HCT116 (cell line): ENCODE results near the gene GSTO1.

Source experiments
- CEBPB ChIP-seq: IDR thresholded peaks from 2 replicates; pipeline ENCODE4 v1.6.1; 2012; ENCODE audit warnings: low read depth
- EGR1 ChIP-seq: IDR thresholded peaks from 2 replicates; pipeline ENCODE4 v1.6.1; 2012; ENCODE audit warnings: low read depth
- ELF1 ChIP-seq: IDR thresholded peaks from 2 replicates; pipeline ENCODE4 v1.6.1; 2012; ENCODE audit warnings: low read depth, borderline replicate concordance
- EZH2 ChIP-seq: fragments of 200-600 bp; sonication (generic); IDR thresholded peaks from 2 replicates; pipeline ENCODE4 v1.6.1; 2017; ENCODE audit warnings: antibody characterized with exemption, mixed run types
- EZH2phosphoT487 ChIP-seq: fragments of 200-600 bp; IDR thresholded peaks from 2 replicates; pipeline ENCODE4 v1.6.1; 2018; ENCODE audit warnings: antibody characterized with exemption, borderline replicate concordance
- JUND ChIP-seq: IDR thresholded peaks from 2 replicates; pipeline ENCODE4 v1.6.1; 2012
- POLR2A ChIP-seq: IDR thresholded peaks from 2 replicates; pipeline ENCODE4 v1.7.0; 2011; ENCODE audit warnings: borderline replicate concordance; ENCODE audit not compliant: insufficient read depth, insufficient read length; ENCODE audit errors: extremely low read depth
- POLR2AphosphoS5 ChIP-seq: IDR thresholded peaks from 2 replicates; pipeline ENCODE4 v1.6.1; 2011; ENCODE audit warnings: mild to moderate bottlenecking, low read depth, low read length, moderate library complexity
- RAD21 ChIP-seq: IDR thresholded peaks from 2 replicates; pipeline ENCODE4 v1.6.1; 2012; ENCODE audit warnings: low read depth, mild to moderate bottlenecking
- REST ChIP-seq: IDR thresholded peaks from 2 replicates; pipeline ENCODE4 v1.6.1; 2012; ENCODE audit warnings: low read depth
- TCF7L2 ChIP-seq: IDR thresholded peaks from 2 replicates; pipeline ENCODE4 v1.7.0; 2011; ENCODE audit warnings: borderline replicate concordance, inconsistent platforms; ENCODE audit not compliant: insufficient read depth, insufficient read length; ENCODE audit errors: extremely low read depth
- ZNF274 ChIP-seq: fragments of 200-500 bp; sonication (Bioruptor generic); IDR thresholded peaks from 2 replicates; pipeline ENCODE4 v1.6.1; 2014; ENCODE audit warnings: mild to moderate bottlenecking, low read depth, low read length, inconsistent platforms
- TF ChIP-seq, protein P1 (sequence below), 3 experiments: fragments of 200-600 bp in 1 of 3; sonication (generic) in 1 of 3; IDR thresholded peaks in 2 of 3; conservative IDR thresholded peaks in 1 of 3; 2 replicates each; pipeline ENCODE4 v1.5.1; 2012 to 2017; ENCODE audit warnings: low read depth in 2 of 3, low read length in 2 of 3, antibody characterized with exemption in 1 of 3, borderline replicate concordance in 1 of 3, control low read depth in 1 of 3, mild to moderate bottlenecking in 1 of 3, mixed read lengths in 1 of 3, mixed run types in 1 of 3, moderate library complexity in 1 of 3; ENCODE audit not compliant: insufficient read depth in 1 of 3

GRCh38 chr10:104223304-104223703 lies 31.4 kb upstream of the GSTO1 start:
- TF ChIP-seq, protein P1, sequence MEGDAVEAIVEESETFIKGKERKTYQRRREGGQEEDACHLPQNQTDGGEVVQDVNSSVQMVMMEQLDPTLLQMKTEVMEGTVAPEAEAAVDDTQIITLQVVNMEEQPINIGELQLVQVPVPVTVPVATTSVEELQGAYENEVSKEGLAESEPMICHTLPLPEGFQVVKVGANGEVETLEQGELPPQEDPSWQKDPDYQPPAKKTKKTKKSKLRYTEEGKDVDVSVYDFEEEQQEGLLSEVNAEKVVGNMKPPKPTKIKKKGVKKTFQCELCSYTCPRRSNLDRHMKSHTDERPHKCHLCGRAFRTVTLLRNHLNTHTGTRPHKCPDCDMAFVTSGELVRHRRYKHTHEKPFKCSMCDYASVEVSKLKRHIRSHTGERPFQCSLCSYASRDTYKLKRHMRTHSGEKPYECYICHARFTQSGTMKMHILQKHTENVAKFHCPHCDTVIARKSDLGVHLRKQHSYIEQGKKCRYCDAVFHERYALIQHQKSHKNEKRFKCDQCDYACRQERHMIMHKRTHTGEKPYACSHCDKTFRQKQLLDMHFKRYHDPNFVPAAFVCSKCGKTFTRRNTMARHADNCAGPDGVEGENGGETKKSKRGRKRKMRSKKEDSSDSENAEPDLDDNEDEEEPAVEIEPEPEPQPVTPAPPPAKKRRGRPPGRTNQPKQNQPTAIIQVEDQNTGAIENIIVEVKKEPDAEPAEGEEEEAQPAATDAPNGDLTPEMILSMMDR (IDR thresholded peaks at IDR 0.05 in 2 of 3, conservative IDR thresholded peaks at IDR 0.05 in 1 of 3; ENCODE audit: borderline replicate concordance in 1 of 3, insufficient read depth in 1 of 3, low read depth in 2 of 3, low read length in 2 of 3): no peak
- TF ChIP-seq REST (no peak), JUND (no peak; the same call in 1 of the 2 replicates), POLR2AphosphoS5 (no peak), RAD21 (no peak), POLR2A (no peak), ELF1 (no peak), EZH2 (no peak), EGR1 (no peak), EZH2phosphoT487 (no peak), CEBPB (no peak), TCF7L2 (no peak), ZNF274 (no peak)
